GM21367 (cell line): ENCODE measurements around the gene RPP38.

Experiments
- ATAC-seq: cut with Tn5 transposase; IDR thresholded peaks from one replicate; pipeline ENCODE4 v1.9.1; 2021; ENCODE audit not compliant: unreplicated experiment

The RPP38 gene

GRCh38 chr10:15097011-15097812 is at the start of gene RPP38:
Gene RPP38 (plus strand): TSS chr10:15097355. CDS start chr10:15103315, 5,960 bp downstream.
- ATAC-seq, result peak; percentile 89

- ATAC-seq, result no peak
These were observed 47.6 kb upstream of the RPP38 start for GRCh38 chr10:15049533-15049932.

GRCh38 chr10:15052121-15052520 is 45.0 kb upstream of the RPP38 start:
- no peak for ATAC-seq

GRCh38 chr10:15053061-15053460 is 44.1 kb upstream of the RPP38 start:
- ATAC-seq, result no peak

- ATAC-seq, result no peak
These were observed 38.5 kb upstream of the RPP38 start for GRCh38 chr10:15058689-15059088.

- no peak for ATAC-seq
These were observed 37.2 kb upstream of the RPP38 start for GRCh38 chr10:15059914-15060313.

GRCh38 chr10:15060638-15061037 is 36.5 kb upstream of the RPP38 start:
- ATAC-seq, result no peak

- no peak for ATAC-seq
These were observed 30.0 kb upstream of the RPP38 start for GRCh38 chr10:15067154-15067553.

GRCh38 chr10:15068802-15069201 is 28.4 kb upstream of the RPP38 start:
- ATAC-seq, result no peak

GRCh38 chr10:15069230-15069629 is 27.9 kb upstream of the RPP38 start:
- no peak for ATAC-seq

- ATAC-seq, result no peak
These were observed 24.8 kb upstream of the RPP38 start for GRCh38 chr10:15072358-15072757.

GRCh38 chr10:15075421-15075820 is 21.7 kb upstream of the RPP38 start:
- ATAC-seq, result no peak

GRCh38 chr10:15083674-15084501 is 13.3 kb upstream of the RPP38 start:
- no peak for ATAC-seq

- ATAC-seq, result no peak
These were observed 12.6 kb upstream of the RPP38 start for GRCh38 chr10:15084502-15084922.

GRCh38 chr10:15088428-15089261 is 8.5 kb upstream of the RPP38 start, which contains the start of gene ACBD7:
Gene ACBD7 (minus strand): TSS chr10:15088776. CDS start chr10:15088728, 48 bp downstream.
- ATAC-seq, result peak; percentile 99

GRCh38 chr10:15091418-15091817 is 5.7 kb upstream of the RPP38 start:
- ATAC-seq, result no peak

- no peak for ATAC-seq
These were observed 4.2 kb upstream of the RPP38 start for GRCh38 chr10:15092855-15093408.

GRCh38 chr10:15096661-15097010 is 519 bp upstream of the RPP38 start:
- no peak for ATAC-seq

- no peak for ATAC-seq
These were observed 2.7 kb downstream of the RPP38 start for GRCh38 chr10:15099886-15100285.

- no peak for ATAC-seq
These were observed 6.4 kb downstream of the RPP38 start for GRCh38 chr10:15103513-15103912.
